ENCODE results near the gene TEX22.

GRCh38 chr14:105348945-105349699, 49.2 kb upstream of the TEX22 start:
- TF ChIP-seq, protein P1, sequence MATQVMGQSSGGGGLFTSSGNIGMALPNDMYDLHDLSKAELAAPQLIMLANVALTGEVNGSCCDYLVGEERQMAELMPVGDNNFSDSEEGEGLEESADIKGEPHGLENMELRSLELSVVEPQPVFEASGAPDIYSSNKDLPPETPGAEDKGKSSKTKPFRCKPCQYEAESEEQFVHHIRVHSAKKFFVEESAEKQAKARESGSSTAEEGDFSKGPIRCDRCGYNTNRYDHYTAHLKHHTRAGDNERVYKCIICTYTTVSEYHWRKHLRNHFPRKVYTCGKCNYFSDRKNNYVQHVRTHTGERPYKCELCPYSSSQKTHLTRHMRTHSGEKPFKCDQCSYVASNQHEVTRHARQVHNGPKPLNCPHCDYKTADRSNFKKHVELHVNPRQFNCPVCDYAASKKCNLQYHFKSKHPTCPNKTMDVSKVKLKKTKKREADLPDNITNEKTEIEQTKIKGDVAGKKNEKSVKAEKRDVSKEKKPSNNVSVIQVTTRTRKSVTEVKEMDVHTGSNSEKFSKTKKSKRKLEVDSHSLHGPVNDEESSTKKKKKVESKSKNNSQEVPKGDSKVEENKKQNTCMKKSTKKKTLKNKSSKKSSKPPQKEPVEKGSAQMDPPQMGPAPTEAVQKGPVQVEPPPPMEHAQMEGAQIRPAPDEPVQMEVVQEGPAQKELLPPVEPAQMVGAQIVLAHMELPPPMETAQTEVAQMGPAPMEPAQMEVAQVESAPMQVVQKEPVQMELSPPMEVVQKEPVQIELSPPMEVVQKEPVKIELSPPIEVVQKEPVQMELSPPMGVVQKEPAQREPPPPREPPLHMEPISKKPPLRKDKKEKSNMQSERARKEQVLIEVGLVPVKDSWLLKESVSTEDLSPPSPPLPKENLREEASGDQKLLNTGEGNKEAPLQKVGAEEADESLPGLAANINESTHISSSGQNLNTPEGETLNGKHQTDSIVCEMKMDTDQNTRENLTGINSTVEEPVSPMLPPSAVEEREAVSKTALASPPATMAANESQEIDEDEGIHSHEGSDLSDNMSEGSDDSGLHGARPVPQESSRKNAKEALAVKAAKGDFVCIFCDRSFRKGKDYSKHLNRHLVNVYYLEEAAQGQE (IDR thresholded peaks at IDR 0.05; ENCODE audit: low read depth): no peak
- no peak for TF ChIP-seq TCF12 (IDR thresholded peaks at IDR 0.05; ENCODE audit: low read depth)
- TF ChIP-seq EGR1 (IDR thresholded peaks at IDR 0.05): no peak
- no peak for TF ChIP-seq CEBPB (IDR thresholded peaks at IDR 0.05)
- TF ChIP-seq ZBTB7A (IDR thresholded peaks at IDR 0.05; ENCODE audit: low read depth): no peak
- no peak for TF ChIP-seq MAX (IDR thresholded peaks at IDR 0.05)
- TF ChIP-seq USF1 (IDR thresholded peaks at IDR 0.05): no peak
- no peak for TF ChIP-seq FOXM1 (IDR thresholded peaks at IDR 0.05; ENCODE audit: borderline replicate concordance, low read depth)
